HL-60 (cell line): Measurements from ENCODE around the gene S100A5.

Experiments used
- GABPA ChIP-seq: IDR thresholded peaks from 2 replicates; pipeline ENCODE4 v1.6.1; 2012; ENCODE audit warnings: low read depth
- POLR2AphosphoS5 ChIP-seq: IDR thresholded peaks from 2 replicates; pipeline ENCODE4 v1.6.1; 2012; ENCODE audit warnings: low read depth
- TF ChIP-seq, protein P1 (sequence below): IDR thresholded peaks from one replicate; pipeline ENCODE4 v1.5.1; 2011; ENCODE audit warnings: low read length, control low read depth, inconsistent platforms; ENCODE audit not compliant: insufficient read depth
- TF ChIP-seq, protein P2 (sequence below): IDR thresholded peaks from 2 replicates; pipeline ENCODE4 v1.6.1; 2012; ENCODE audit warnings: low read depth; ENCODE audit not compliant: insufficient replicate concordance

DNA sequence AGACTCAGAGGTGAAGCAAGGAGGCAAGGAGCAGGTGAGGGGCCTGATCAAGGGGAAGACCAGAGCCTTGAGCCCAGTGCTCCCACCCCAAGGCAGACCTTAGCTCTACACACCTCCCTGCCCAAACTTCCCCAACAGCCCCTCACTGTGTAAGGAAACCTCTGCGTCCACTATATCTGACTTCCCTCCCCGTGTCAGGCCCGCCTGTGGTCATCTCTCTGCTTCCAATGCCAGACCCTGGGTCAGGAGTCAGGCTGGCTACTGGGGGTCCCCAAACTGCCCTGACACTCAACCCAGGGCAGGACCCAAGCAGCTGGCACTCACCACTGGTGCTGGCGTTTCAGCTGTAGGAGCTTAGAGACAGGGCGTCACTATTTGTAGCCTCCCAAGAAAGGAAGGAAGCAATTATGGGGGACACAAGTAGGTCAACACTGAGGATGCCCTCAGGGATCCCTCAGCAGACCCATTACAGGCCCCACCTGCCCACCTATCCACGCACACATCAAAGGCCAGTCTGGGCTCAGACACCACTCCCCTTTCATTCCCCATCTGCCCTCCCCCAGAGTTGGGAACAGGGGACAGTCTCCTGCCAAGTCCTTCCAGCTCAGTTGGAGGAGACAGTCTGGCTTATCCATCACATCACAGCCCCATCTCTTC lies 9.1 kb upstream of the S100A5 start:
- TF ChIP-seq, protein P1, sequence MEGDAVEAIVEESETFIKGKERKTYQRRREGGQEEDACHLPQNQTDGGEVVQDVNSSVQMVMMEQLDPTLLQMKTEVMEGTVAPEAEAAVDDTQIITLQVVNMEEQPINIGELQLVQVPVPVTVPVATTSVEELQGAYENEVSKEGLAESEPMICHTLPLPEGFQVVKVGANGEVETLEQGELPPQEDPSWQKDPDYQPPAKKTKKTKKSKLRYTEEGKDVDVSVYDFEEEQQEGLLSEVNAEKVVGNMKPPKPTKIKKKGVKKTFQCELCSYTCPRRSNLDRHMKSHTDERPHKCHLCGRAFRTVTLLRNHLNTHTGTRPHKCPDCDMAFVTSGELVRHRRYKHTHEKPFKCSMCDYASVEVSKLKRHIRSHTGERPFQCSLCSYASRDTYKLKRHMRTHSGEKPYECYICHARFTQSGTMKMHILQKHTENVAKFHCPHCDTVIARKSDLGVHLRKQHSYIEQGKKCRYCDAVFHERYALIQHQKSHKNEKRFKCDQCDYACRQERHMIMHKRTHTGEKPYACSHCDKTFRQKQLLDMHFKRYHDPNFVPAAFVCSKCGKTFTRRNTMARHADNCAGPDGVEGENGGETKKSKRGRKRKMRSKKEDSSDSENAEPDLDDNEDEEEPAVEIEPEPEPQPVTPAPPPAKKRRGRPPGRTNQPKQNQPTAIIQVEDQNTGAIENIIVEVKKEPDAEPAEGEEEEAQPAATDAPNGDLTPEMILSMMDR: no peak
- TF ChIP-seq POLR2AphosphoS5 (no peak), GABPA (no peak)
- TF ChIP-seq, protein P2, sequence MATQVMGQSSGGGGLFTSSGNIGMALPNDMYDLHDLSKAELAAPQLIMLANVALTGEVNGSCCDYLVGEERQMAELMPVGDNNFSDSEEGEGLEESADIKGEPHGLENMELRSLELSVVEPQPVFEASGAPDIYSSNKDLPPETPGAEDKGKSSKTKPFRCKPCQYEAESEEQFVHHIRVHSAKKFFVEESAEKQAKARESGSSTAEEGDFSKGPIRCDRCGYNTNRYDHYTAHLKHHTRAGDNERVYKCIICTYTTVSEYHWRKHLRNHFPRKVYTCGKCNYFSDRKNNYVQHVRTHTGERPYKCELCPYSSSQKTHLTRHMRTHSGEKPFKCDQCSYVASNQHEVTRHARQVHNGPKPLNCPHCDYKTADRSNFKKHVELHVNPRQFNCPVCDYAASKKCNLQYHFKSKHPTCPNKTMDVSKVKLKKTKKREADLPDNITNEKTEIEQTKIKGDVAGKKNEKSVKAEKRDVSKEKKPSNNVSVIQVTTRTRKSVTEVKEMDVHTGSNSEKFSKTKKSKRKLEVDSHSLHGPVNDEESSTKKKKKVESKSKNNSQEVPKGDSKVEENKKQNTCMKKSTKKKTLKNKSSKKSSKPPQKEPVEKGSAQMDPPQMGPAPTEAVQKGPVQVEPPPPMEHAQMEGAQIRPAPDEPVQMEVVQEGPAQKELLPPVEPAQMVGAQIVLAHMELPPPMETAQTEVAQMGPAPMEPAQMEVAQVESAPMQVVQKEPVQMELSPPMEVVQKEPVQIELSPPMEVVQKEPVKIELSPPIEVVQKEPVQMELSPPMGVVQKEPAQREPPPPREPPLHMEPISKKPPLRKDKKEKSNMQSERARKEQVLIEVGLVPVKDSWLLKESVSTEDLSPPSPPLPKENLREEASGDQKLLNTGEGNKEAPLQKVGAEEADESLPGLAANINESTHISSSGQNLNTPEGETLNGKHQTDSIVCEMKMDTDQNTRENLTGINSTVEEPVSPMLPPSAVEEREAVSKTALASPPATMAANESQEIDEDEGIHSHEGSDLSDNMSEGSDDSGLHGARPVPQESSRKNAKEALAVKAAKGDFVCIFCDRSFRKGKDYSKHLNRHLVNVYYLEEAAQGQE: no peak
